Epithelial cell of prostate (primary cell): Measurements from ENCODE around the gene HEMGN.
"Not testable (repeated sequence)": the region's sequence is repeated elsewhere in the genome, so short reads cannot be mapped to it uniquely, and the experiment has no call there.

ENCODE experiments used
- DNase-seq: peaks from one replicate; pipeline ENCODE4 v3.0.0-alpha.2; 2011; ENCODE audit warnings: low read depth, low spot score
- H3K27ac ChIP-seq: fragments of 450-650 bp; 2 replicates; pipeline ENCODE4 v1.5.1; 2017; ENCODE audit warnings: mild to moderate bottlenecking

HEMGN gene

GRCh38 chr9:97938081-97938644 lies at the start of gene HEMGN:
Gene HEMGN (minus strand): TSS chr9:97938172. CDS start chr9:97938136, 36 bp downstream.
- no peak for DNase-seq
- no peak within 1 kb of the TSS for H3K27ac ChIP-seq

- no peak overlapping the region for H3K27ac ChIP-seq
- DNase-seq, result no peak
These were observed 49.5 kb upstream of the HEMGN start for GRCh38 chr9:97987487-97987886.

- no peak for DNase-seq
- H3K27ac ChIP-seq, result peak overlapping the region; percentile 92
These were observed 47.3 kb upstream of the HEMGN start for GRCh38 chr9:97985058-97985861.

GRCh38 chr9:97984188-97985057 lies 46.5 kb upstream of the HEMGN start:
- DNase-seq, result no peak

GRCh38 chr9:97983589-97984187 lies 45.7 kb upstream of the HEMGN start:
- no peak for DNase-seq
- peak overlapping the region; percentile 92 for H3K27ac ChIP-seq

More at GRCh38 chr9:97984188-97985057, 46.5 kb upstream of the HEMGN start:
- peak overlapping the region; percentile 92 for H3K27ac ChIP-seq

- H3K27ac ChIP-seq, result peak within 1 kb of the TSS; percentile 92
- no peak for DNase-seq
These were observed 45.0 kb upstream of the HEMGN start, which contains the start of gene ANP32B for GRCh38 chr9:97982683-97983588. Gene ANP32B (plus strand): TSS chr9:97983341. CDS start chr9:97983556, 215 bp downstream.

- peak overlapping the region; percentile 92 for H3K27ac ChIP-seq
These were observed 44.1 kb upstream of the HEMGN start for GRCh38 chr9:97981846-97982682.

GRCh38 chr9:97980918-97981845 lies 43.2 kb upstream of the HEMGN start:
- DNase-seq, result no peak
- peak overlapping the region; percentile 92 for H3K27ac ChIP-seq

More at GRCh38 chr9:97981846-97982682, 44.1 kb upstream of the HEMGN start:
- DNase-seq, result no peak

- no peak for DNase-seq
- peak overlapping the region; percentile 92 for H3K27ac ChIP-seq
These were observed 42.5 kb upstream of the HEMGN start for GRCh38 chr9:97980479-97980803.

GRCh38 chr9:97979788-97980478 lies 42.0 kb upstream of the HEMGN start:
- no peak for DNase-seq
- H3K27ac ChIP-seq, result peak overlapping the region; percentile 92

GRCh38 chr9:97978371-97979130 lies 40.6 kb upstream of the HEMGN start:
- no peak for DNase-seq
- H3K27ac ChIP-seq, result no peak overlapping the region

- not testable (repeated sequence) for DNase-seq, H3K27ac ChIP-seq
These were observed 38.7 kb upstream of the HEMGN start for GRCh38 chr9:97976633-97977032.

GRCh38 chr9:97975376-97975775 lies 37.4 kb upstream of the HEMGN start:
- no peak for DNase-seq

GRCh38 chr9:97972753-97973152 lies 34.8 kb upstream of the HEMGN start:
- no peak overlapping the region for H3K27ac ChIP-seq
- DNase-seq, result no peak

More at GRCh38 chr9:97975376-97975775, 37.4 kb upstream of the HEMGN start:
- no peak overlapping the region for H3K27ac ChIP-seq

GRCh38 chr9:97970165-97970564 lies 32.2 kb upstream of the HEMGN start:
- DNase-seq, result no peak
- H3K27ac ChIP-seq, result no peak overlapping the region

GRCh38 chr9:97969014-97969413 lies 31.0 kb upstream of the HEMGN start:
- H3K27ac ChIP-seq, result no peak overlapping the region
- no peak for DNase-seq
